ENCODE data around the gene PRICKLE2.

Gene PRICKLE2

GRCh38 chr3:64164349-64164748, 60.9 kb downstream of the PRICKLE2 start:
- TF ChIP-seq ZFP30 (CRISPR knock-in tag; IDR thresholded peaks at IDR 0.05) (no peak), ARNTL (CRISPR knock-in tag; IDR thresholded peaks at IDR 0.05; ENCODE audit: borderline replicate concordance, low read depth) (no peak), GLIS3 (CRISPR knock-in tag; IDR thresholded peaks at IDR 0.05) (no peak), ESRRG (CRISPR knock-in tag; IDR thresholded peaks at IDR 0.05) (no peak), CSDC2 (CRISPR knock-in tag; IDR thresholded peaks at IDR 0.05) (no peak), CREB5 (CRISPR knock-in tag; IDR thresholded peaks at IDR 0.05; ENCODE audit: low read depth) (no peak), OSR1 (CRISPR knock-in tag; IDR thresholded peaks at IDR 0.05) (no peak), PPARA (CRISPR knock-in tag; IDR thresholded peaks at IDR 0.05; ENCODE audit: borderline replicate concordance) (no peak), BACH2 (CRISPR knock-in tag; IDR thresholded peaks at IDR 0.05; ENCODE audit: borderline replicate concordance) (no peak)
- no peak for ATAC-seq

DNA sequence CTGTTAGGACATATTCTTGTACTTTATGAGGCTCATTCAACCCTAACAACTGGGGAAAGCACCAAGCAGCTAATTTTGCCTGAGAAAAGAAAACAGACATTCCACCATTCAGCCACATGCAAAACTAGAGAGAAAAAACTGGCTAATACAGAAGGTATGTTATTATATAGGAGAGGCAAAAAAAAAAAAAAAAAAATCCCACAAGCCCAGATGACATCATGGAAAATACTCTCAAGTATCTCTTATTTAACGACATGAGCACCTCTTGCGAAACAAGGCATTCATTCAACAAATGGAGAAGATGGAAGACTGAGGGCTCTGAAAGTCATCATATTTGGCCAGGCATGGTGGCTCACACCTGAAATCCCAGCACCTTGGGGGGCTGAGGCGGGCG, 61.5 kb downstream of the PRICKLE2 start:
- TF ChIP-seq RARB (CRISPR knock-in tag; IDR thresholded peaks at IDR 0.05) (no peak), ZNF70 (CRISPR knock-in tag; IDR thresholded peaks at IDR 0.05) (no peak), PATZ1 (CRISPR knock-in tag; IDR thresholded peaks at IDR 0.05; ENCODE audit: borderline replicate concordance) (no peak), ESRRG (CRISPR knock-in tag; IDR thresholded peaks at IDR 0.05) (no peak), OSR1 (CRISPR knock-in tag; IDR thresholded peaks at IDR 0.05) (no peak), ISL1 (CRISPR knock-in tag; IDR thresholded peaks at IDR 0.05) (no peak; the same call in 1 of the 2 replicates), PPARA (CRISPR knock-in tag; IDR thresholded peaks at IDR 0.05; ENCODE audit: borderline replicate concordance) (no peak), SNAI2 (CRISPR knock-in tag; IDR thresholded peaks at IDR 0.05) (no peak), CSDC2 (CRISPR knock-in tag; IDR thresholded peaks at IDR 0.05) (no peak), CREB5 (CRISPR knock-in tag; IDR thresholded peaks at IDR 0.05; ENCODE audit: low read depth) (no peak), CSRNP3 (CRISPR knock-in tag; IDR thresholded peaks at IDR 0.05) (no peak), TOX (CRISPR knock-in tag; IDR thresholded peaks at IDR 0.05; ENCODE audit: borderline replicate concordance) (no peak), ZNF565 (CRISPR knock-in tag; conservative IDR thresholded peaks at IDR 0.05; ENCODE audit: low read depth) (no peak), BACH2 (CRISPR knock-in tag; IDR thresholded peaks at IDR 0.05; ENCODE audit: borderline replicate concordance) (no peak), ZNF8 (CRISPR knock-in tag; IDR thresholded peaks at IDR 0.05) (no peak), ARNTL (CRISPR knock-in tag; IDR thresholded peaks at IDR 0.05; ENCODE audit: borderline replicate concordance, low read depth) (no peak)
- TF ChIP-seq, protein P1, sequence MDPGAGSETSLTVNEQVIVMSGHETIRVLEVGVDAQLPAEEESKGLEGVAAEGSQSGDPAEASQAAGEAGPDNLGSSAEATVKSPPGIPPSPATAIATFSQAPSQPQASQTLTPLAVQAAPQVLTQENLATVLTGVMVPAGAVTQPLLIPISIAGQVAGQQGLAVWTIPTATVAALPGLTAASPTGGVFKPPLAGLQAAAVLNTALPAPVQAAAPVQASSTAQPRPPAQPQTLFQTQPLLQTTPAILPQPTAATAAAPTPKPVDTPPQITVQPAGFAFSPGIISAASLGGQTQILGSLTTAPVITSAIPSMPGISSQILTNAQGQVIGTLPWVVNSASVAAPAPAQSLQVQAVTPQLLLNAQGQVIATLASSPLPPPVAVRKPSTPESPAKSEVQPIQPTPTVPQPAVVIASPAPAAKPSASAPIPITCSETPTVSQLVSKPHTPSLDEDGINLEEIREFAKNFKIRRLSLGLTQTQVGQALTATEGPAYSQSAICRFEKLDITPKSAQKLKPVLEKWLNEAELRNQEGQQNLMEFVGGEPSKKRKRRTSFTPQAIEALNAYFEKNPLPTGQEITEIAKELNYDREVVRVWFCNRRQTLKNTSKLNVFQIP (CRISPR knock-in tag; IDR thresholded peaks at IDR 0.05; ENCODE audit: borderline replicate concordance, low read depth) = no peak
- peak; percentile 59; the same call in 2 of the 3 replicates for ATAC-seq

DNA sequence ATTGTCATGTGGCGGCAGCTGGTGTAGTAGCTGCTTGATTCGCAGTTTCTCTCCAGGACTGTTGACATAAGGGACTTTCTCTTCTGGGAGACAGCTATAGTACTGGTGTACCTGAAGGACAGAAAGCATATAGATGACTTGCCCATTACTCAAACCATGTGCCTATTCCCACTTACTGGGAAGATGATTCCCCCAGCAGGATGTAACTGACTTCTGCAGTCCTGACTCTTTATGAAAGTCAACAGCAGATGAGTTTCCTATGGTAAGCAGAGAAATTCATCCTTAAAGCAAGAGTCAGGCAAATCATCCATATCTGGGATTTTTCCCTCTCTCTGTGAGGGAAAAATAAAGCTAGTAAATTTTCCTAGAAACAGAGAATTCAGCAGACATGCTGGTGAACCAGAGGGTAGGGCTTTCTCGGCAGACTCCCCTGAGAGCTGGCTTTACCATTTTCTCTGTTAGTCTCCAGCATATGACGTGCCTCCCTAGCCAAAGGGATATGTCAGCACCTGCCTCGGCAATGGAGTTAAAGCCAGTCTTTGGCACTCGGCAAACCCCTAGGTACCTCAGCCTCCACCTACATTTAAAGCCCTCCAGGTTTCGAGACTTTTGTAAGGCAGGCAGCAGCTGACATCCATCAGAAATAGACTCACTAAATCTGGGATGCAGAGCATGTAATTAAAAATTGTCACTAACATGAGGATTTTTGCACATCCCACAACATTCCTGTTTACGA, 62.1 kb downstream of the PRICKLE2 start:
- ATAC-seq = no peak
- TF ChIP-seq SNAI2 (CRISPR knock-in tag; IDR thresholded peaks at IDR 0.05) = no peak
- no peak for TF ChIP-seq PATZ1 (CRISPR knock-in tag; IDR thresholded peaks at IDR 0.05; ENCODE audit: borderline replicate concordance)
- TF ChIP-seq ZNF8 (CRISPR knock-in tag; IDR thresholded peaks at IDR 0.05) = no peak
- no peak for TF ChIP-seq CSRNP3 (CRISPR knock-in tag; IDR thresholded peaks at IDR 0.05)
- TF ChIP-seq OSR1 (CRISPR knock-in tag; IDR thresholded peaks at IDR 0.05) = no peak
- TF ChIP-seq GLIS3 (CRISPR knock-in tag; IDR thresholded peaks at IDR 0.05) = no peak
- TF ChIP-seq ZFP30 (CRISPR knock-in tag; IDR thresholded peaks at IDR 0.05) = no peak
- TF ChIP-seq TOX (CRISPR knock-in tag; IDR thresholded peaks at IDR 0.05; ENCODE audit: borderline replicate concordance) = no peak
- no peak for TF ChIP-seq ESRRG (CRISPR knock-in tag; IDR thresholded peaks at IDR 0.05)
- TF ChIP-seq, protein P1 (CRISPR knock-in tag; IDR thresholded peaks at IDR 0.05; ENCODE audit: borderline replicate concordance, low read depth) = no peak

Measured in SK-N-SH treated with all-trans-retinoic acid at 6 μM for 48 hours (cell line).